Nasal cavity respiratory epithelium epithelial cell of viscerocranial mucosa (primary cell): Measurements from ENCODE around the gene PTPN2. TPM values are rescaled to one million over a fixed set of nuclear protein-coding genes. Genes with fewer than 3 reads are reported as not detected.

Experiments used
- total RNA-seq: library from RNA; depleted of rRNA; stranded (reverse); fragments of >200 nt; gene quantifications from 2 replicates; pipeline ENCODE4 v1.2.3, GENCODE V29; 2014

The PTPN2 gene
- total RNA-seq = 58.4 and 72.5 TPM in 2 replicates

GRCh38 chr18:12883684-12884405, at the start of gene PTPN2:
Gene PTPN2, minus strand, starts transcription at chr18:12884237. Its CDS starts 96 bp downstream, at chr18:12884141.

Other genes starting within 250 kb of the PTPN2 start
- 92.8 and 114 TPM in 2 replicates for gene SPIRE1, start 226.1 kb downstream of the PTPN2 start, total RNA-seq
- gene CEP76, start 181.5 kb downstream of the PTPN2 start, total RNA-seq = 13.0 and 18.5 TPM in 2 replicates
- 36.1 and 48.9 TPM in 2 replicates for gene PSMG2, start 181.2 kb downstream of the PTPN2 start, total RNA-seq
- 76.2 and 90.0 TPM in 2 replicates for gene SEH1L, start 63.8 kb upstream of the PTPN2 start, total RNA-seq
- 22.6 and 30.3 TPM in 2 replicates for gene CEP192, start 107.1 kb upstream of the PTPN2 start, total RNA-seq